GM18873 (cell line): ENCODE results near the gene ZNF672.
A peak's percentile ranks its signal among the peaks of the same experiment; 100 is the strongest.

ENCODE experiments used
- ATAC-seq: cut with Tn5 transposase; IDR thresholded peaks from one replicate; pipeline ENCODE4 v1.9.1; 2021; ENCODE audit warnings: mild to moderate bottlenecking, moderate library complexity, moderate number of reproducible peaks; ENCODE audit not compliant: unreplicated experiment, low FRiP score

Gene ZNF672

GRCh38 chr1:248852481-248853405 is 14.7 kb downstream of the ZNF672 start:
- ATAC-seq, result no peak

GRCh38 chr1:248853663-248854375 is 15.8 kb downstream of the ZNF672 start:
- no peak for ATAC-seq

DNA sequence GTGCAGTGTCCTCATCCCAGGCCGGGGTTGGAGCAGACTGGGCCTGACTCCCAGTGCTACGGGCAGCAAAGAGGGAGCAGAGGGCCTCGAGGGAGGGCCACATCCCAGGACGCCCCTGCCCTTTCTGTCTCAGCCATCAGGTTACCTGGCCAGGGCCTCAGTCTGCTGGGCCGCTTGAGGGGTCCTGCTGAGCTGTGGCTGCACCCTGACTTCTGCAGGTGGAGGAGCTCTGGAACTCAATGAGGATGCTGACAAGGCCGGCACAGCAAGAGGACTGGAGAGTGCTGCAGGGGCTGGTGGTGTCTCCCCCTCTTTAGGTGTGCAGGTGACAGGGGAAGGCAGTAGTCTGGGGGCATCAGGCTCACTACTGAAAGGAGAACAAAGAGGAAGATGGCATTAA is 17.6 kb downstream of the ZNF672 start:
- ATAC-seq, result no peak

GRCh38 chr1:248856176-248856575 is 18.2 kb downstream of the ZNF672 start:
- ATAC-seq, result no peak

DNA sequence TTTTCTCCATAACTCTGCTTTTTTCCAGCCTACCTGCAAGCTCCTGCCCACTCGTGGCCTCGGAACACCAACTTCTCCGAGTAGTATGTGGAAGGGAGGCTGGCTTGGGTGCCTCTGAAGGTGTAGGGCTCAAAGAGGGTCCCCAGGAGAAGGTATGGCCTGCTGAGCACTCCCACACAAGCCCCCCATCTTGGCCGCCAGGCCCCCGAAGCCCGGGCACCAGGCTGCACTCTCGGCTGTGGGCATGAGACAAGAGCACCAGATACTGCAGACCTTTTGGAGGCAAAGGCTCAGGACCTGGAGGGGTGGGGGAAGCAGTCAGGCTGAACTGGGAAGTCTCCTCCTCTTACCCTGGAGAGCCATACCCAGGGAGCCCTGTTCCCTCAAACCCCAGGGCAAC is 19.2 kb downstream of the ZNF672 start:
- no peak for ATAC-seq

- peak; percentile 4 for ATAC-seq
Measured at GRCh38 chr1:248857749-248858095, 19.7 kb downstream of the ZNF672 start.

DNA sequence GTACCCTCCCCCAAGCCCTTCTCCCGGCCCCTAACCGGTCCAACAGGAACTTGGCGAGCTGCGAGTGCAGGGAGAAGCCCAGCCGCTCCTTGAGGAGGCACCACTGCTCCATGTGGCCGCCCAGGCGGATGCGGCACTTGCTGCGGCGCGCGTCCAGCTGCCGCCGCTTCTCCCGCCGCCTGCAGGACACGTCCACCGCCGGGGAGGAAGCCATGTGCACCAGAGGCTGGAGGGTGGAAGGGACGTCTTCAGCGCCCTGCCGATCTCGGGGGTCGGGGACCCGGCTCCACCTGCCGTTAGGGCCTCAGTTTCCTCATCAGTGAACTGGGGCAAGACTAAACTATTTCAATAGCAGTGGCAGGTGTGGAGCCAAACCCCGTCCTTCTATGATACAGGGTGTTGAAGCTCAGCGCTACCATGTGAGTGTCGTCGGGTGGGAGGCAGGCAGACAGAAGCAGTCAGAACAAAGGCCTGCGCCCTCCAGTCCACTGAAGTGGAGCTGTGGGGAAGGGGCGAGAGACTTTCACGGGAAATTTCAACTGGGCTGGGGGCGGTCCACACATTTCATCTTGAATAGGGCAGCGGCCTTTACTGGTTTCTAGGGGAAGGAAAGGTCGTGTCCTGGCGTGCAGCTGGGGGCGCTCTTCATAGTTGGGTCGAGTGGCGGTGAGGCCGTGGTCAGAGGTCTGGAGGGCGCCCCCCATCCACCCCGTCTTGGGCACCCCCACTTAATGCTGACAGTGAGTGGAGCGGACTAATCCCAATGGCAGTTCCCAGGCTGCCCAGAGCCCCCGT is 20.3 kb downstream of the ZNF672 start:
- peak; percentile 15 for ATAC-seq

- peak; percentile 66 for ATAC-seq
Measured at GRCh38 chr1:248858891-248859889, 21.2 kb downstream of the ZNF672 start, which contains the start of gene ZNF692. TSS of gene ZNF692 (minus strand) at chr1:248859085. CDS start at chr1:248858309, 776 bp downstream.

DNA sequence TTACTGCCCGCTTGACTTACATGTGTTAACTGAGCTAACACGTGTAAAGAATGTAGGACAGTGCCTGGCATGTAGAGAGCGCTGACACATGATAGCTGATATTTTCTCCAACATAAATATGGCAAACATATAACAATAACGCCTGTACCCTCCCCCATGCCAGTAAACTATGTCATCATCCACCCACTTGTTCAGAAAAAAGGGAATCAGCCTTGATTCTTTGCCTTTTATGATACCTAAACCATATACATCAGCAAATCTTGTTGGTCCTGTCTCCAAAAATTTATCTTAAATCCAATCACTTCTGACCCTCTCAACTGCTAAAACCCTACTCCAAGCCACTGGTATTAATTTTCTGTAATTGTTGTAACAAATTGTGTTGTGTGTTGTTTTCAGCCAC is 22.0 kb downstream of the ZNF672 start:
- ATAC-seq, result no peak

GRCh38 chr1:248861616-248862015 is 23.6 kb downstream of the ZNF672 start:
- no peak for ATAC-seq

GRCh38 chr1:248862695-248862997 is 24.6 kb downstream of the ZNF672 start:
- peak; percentile 1 for ATAC-seq

- peak; percentile 68 for ATAC-seq
Measured at GRCh38 chr1:248862998-248863881, 25.2 kb downstream of the ZNF672 start.

DNA sequence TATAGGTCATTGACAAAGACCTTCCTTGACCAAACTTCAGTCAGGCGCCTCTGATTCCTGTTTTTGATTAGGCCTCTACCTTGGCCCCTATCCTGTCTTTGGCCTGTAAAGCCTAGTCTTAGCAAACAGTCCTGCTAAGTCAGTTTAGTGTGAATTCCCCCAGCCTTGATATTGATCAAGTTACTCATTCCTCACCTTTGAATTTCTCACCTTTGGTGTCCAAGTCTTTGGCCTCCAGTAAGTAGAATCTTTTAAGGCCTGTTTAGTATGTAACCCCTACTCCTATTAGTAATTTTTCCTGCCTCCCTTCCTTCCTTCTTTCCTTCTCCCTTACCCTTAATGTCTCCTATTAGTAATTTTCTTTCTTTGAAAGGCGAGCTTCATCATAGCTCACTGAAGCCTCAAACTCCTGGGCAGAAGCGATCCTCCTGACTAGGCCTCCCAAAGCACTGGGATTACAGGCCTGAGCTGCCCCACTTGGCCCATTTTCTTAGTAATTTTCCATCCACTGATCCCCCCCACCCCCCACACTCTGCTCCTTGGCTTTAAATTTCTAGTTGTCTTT is 33.9 kb downstream of the ZNF672 start:
- no peak for ATAC-seq

DNA sequence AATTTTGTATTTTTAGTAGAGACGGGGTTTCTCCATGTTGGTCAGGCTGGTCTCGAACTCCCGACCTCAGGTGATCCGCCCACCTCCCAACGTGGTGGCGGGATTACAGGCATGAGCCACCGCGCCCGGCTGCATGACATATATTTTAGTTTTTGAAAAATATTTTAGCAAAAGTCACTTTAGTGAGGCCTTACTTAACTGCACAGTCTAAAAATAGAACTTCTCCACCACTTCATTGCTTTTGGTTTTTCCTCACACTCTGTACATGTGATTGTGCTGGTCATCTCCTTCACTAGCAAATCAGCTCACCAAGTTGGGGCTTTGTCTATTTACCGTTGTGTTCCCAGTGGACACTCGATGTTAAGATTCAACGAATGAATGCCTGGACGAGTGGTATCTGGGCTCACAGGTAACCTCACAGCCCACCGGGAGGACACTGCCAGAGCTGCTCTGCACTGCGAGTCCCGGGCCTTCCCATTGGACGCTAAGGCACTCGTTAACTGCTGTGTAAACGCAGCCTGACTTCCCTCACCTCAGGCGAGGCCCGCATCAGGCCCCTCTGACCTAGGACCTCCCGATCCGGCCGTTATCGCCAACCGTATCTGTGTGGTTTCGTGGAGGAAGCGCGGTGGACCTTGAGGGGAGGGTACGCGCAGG is 34.9 kb downstream of the ZNF672 start:
- peak; percentile 30 for ATAC-seq

- peak; percentile 74 for ATAC-seq
Measured at GRCh38 chr1:248873409-248873992, 35.5 kb downstream of the ZNF672 start.

DNA sequence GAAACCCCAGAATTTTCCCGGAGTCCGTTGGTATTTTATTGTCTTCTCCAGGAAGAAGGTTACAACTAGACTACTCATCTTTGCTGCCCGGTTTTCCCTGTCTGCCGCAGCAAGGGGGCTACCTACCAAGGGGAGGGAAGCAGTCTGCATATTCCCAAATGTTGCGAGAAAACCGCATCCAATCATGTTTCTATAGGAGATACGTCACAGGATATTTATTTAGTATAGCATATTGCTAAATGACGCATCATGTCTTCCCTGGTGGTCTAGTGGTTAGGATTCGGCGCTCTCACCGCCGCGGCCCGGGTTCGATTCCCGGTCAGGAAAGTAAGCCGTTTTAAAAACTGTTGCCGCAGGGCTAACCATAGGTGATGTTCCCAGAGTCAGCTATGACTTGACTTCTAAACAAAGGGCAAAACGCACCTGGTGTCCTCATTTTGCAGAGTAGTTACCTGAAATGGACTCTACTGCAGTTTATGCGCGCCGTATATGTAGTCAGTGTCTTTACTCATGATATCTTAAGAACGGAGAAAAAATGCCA is 36.0 kb downstream of the ZNF672 start:
- ATAC-seq, result peak; percentile 53

DNA sequence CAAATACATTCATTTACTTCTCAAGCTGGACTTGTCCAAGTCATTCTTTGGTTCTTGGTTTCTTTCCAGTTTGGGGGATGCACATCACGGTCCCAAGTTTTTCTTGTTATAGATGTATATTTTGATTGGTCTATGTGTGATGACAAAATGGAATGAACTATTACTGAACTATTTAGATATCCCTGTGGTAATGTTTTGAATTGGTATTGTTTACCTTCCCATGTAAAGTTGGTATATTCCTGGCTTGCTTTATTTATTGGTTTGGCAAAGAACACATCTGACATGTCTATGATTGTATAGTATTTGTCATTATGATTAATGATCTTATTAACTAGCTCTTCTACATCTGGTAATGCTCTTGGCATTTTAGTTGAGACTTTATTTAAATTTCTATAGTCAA is 43.2 kb downstream of the ZNF672 start:
- ATAC-seq, result no peak
